LNCAP (cell line): Measurements from ENCODE around the gene KLF13.

Experiments
- TF ChIP-seq, protein P1 (sequence below): fragments of 450-650 bp; IDR thresholded peaks from 2 replicates; pipeline ENCODE4 v1.5.1; 2017; ENCODE audit warnings: mild to moderate bottlenecking

The KLF13 gene

DNA sequence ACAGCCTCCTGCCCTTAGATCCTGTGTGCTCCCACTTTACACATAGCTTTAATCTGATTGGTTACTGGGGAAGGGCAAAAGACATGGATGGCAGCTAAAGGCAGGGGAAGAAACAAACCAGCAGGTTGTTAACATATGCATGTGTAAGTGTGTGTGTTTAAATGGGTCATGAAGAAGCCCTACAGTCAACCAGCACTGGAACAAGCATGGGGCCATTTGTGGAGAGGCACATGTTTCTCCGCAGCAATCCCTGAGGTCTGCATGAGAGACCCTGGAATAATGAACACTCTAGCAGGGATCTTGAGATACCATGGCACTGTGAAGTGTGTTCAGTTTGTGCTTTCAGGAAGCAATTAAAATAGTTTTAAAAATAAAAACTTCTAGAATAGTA lies 6.0 kb downstream of the KLF13 start:
- TF ChIP-seq, protein P1, sequence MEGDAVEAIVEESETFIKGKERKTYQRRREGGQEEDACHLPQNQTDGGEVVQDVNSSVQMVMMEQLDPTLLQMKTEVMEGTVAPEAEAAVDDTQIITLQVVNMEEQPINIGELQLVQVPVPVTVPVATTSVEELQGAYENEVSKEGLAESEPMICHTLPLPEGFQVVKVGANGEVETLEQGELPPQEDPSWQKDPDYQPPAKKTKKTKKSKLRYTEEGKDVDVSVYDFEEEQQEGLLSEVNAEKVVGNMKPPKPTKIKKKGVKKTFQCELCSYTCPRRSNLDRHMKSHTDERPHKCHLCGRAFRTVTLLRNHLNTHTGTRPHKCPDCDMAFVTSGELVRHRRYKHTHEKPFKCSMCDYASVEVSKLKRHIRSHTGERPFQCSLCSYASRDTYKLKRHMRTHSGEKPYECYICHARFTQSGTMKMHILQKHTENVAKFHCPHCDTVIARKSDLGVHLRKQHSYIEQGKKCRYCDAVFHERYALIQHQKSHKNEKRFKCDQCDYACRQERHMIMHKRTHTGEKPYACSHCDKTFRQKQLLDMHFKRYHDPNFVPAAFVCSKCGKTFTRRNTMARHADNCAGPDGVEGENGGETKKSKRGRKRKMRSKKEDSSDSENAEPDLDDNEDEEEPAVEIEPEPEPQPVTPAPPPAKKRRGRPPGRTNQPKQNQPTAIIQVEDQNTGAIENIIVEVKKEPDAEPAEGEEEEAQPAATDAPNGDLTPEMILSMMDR = no peak

DNA sequence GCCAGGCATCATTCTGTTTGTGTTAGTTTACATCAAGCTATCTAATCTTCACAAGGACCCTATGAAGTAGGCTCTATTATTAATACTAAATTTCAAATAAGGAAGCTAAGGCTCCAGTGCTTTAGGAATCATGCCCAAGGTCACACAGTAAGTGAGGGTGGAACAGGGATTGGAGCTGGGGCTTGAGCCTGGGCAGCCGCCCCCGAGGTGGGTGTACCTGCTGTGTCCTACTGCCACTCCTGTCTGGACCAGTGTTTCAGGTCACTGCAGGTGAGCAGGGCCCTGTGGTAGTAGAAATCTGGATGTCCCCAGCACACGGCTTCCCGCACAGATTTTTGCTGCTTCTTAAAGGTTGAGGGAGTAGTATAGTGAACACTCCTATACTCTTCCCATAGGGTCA lies 6.5 kb downstream of the KLF13 start:
- TF ChIP-seq, protein P1 = no peak

DNA sequence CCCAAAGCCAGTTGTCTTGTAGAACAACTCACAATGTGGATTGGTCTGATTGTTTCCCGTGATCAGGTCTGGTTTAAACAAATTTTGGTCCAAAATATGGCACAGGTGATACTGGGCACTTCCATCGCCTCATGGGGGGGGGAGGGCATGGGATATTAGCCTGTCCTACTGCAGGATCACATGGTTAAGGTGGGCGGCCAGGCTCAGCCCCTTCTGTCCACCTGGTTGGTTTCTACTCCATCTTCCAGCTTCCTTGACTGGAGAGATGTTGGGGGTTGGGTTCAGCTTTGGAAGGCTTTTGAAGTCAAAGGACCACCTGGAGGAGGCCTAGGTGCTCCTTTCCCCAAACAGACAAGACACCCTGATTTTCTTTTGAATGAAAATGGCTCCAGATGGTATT lies 7.2 kb downstream of the KLF13 start:
- TF ChIP-seq, protein P1 = no peak

DNA sequence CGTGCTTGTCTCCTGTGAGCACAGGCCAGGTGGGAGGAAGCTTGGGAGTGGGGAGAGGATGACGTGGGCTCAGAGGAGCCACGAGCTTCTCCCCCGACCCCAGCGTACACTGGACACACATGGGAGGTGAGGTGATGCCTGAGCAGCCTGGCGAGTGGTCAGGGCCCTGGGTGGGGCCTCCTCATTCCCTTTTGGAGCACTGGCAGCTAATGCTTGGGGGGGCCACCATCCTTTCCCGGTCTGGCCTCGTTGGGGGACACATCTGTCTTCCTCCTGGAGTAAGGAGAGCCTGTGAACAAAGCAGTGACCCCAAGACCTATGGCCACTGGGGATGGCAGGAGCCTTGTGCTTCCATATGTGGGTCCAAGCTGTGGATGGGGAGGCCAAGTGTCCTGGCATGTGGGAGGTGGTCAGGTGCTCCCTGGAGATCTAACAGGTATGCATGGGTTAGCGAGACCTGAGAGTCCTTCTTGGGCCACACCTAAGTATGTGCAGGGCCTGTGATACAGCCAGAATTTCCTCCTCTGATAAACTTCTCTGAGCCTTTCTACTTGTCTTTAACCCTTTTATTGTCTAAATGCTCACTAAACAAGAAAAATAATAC lies 9.5 kb downstream of the KLF13 start:
- TF ChIP-seq, protein P1 = no peak

DNA sequence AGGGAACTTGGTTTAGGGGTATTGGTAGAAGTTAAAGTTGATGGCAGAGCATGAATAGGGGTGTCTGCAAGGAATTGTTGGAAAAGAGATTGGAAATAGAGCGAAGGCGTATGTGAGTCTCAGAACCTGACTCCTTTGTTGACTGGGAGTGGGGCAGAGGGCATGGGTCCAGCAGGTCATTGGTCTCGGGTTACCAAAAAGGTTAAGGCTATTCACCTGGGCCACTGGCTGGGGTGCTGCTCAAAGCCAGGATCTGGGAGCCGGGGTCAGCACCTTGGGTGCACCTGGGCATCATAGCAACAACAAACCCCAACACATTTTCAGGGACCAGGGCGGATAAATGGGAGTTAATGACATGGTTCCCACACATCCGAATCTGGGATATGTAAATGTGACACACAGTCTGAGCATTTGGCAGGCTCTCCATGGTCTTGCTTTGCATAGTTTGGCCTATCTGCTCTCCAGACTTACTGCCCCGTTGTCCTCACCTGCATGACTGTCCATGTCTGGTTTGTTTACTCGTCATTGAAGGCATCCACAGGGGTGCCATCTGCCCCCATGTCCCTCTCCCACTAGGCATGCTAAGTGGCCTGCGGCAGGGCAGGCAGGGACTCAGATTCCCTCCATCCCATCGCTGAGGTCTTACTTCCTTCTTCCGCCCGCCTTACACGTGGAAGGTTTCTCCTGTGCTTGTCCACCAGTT lies 10.1 kb downstream of the KLF13 start:
- TF ChIP-seq, protein P1 = no peak

DNA sequence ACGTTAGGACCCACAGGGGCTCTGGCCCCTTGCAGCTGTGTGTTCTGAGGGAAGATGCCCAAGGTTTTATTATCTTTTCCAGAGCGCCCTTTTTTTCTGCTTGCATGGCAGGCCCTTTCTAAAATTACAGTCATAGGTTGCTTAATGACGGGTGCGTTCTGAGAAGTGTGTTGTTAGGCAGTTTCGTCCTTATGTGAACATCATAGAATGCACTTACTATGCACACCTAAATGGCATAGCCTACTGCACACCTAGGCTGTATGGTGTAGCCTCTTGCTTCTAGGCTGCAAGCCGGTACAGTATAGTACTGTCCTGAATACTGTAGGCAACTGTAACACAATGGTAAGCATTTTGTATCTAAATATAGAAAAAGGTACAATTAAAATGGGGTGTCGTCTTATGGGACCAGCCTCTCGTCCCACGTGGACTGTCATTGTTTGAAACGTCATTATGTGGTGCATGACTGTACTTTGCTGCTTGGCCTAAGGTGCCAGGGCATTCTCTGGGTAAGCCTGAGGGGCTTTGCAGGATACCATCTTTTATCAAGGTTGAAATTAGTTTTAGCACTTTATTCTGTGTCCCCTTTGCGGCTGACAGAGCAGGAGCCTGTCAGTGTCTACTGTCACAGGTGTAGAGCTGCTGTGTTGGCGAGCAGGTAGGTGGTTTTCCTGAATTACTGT lies 10.9 kb downstream of the KLF13 start:
- TF ChIP-seq, protein P1 = no peak

DNA sequence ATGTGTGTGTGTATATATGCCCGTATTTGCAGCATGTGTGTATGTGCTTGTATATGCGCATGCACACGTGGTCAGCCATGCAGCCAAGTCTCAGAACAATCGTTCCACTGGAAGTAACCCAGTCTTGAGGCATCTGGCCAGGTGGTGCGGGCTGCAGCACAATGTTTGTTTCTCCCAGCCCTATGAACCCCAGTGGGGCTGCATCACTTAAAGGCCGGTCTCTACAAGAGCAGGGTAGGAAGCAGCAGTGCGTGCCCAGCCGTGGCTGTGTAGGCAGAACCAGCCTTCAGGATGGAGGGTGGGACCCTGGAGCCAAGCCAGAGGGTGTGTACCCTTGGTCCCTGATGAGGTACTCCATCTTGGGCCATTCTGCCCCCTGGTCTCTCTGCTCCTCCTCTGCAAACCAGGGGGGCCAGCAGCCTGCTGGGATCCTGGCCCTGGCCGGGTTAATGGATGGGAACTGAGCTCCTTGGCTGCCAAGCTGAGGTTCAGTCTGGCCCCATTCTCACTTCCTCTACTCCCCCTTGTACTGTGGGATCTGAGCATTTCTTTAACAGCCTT lies 11.8 kb downstream of the KLF13 start:
- TF ChIP-seq, protein P1 = no peak
